GM06990 (cell line): Measurements from ENCODE around the gene RFC2.

Experiments used
- DNase-seq: peaks from one replicate; pipeline ENCODE4 v3.0.0-alpha.2; 2011; ENCODE audit not compliant: insufficient read length; ENCODE audit errors: extremely low read depth
- H3K27me3 ChIP-seq: replicated peaks from 2 replicates; pipeline ENCODE4 v1.6.0; 2011; ENCODE audit warnings: low read length; ENCODE audit not compliant: control insufficient read depth, insufficient read depth
- H3K36me3 ChIP-seq: 2 replicates; pipeline ENCODE4 v1.5.1; 2011; ENCODE audit warnings: low read length; ENCODE audit not compliant: control insufficient read depth, insufficient read depth
- H3K4me3 ChIP-seq: replicated peaks from 2 replicates; pipeline ENCODE4 v1.5.1; 2011; ENCODE audit warnings: low read depth, mild to moderate bottlenecking, control low read depth, low read length
- TF ChIP-seq, protein P1 (sequence below): IDR thresholded peaks from 2 replicates; pipeline ENCODE4 v1.5.1; 2011; ENCODE audit warnings: low read length, control low read depth, mild to moderate bottlenecking, inconsistent platforms; ENCODE audit not compliant: insufficient read depth, poor library complexity, severe bottlenecking

Gene RFC2

GRCh38 chr7:74294191-74294998, 40.2 kb upstream of the RFC2 start:
- Histone ChIP-seq H3K27me3 (no peaks in the 10 kb centered on the region), H3K36me3 (peaks cover 2% of the 10 kb centered on the region), H3K4me3 (no peak overlapping the region)
- no peak for DNase-seq
- TF ChIP-seq, protein P1, sequence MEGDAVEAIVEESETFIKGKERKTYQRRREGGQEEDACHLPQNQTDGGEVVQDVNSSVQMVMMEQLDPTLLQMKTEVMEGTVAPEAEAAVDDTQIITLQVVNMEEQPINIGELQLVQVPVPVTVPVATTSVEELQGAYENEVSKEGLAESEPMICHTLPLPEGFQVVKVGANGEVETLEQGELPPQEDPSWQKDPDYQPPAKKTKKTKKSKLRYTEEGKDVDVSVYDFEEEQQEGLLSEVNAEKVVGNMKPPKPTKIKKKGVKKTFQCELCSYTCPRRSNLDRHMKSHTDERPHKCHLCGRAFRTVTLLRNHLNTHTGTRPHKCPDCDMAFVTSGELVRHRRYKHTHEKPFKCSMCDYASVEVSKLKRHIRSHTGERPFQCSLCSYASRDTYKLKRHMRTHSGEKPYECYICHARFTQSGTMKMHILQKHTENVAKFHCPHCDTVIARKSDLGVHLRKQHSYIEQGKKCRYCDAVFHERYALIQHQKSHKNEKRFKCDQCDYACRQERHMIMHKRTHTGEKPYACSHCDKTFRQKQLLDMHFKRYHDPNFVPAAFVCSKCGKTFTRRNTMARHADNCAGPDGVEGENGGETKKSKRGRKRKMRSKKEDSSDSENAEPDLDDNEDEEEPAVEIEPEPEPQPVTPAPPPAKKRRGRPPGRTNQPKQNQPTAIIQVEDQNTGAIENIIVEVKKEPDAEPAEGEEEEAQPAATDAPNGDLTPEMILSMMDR, result no peak

DNA sequence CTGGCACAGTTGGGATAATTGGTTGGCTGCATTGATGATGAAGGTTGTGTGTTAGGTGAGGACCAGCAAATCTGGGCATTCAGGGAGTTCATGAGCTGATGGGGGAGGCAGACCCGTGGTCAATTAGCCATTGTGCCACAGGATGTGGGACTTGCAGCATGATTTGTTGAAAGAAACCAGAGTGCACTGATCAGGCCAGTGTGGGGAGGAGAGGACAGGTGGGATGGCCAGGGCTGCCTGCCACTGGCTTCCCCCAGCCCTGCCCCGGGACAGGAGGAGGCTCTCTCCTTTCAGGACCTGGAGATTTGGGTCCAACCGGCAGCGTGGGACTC, 39.3 kb upstream of the RFC2 start:
- Histone ChIP-seq H3K27me3 (no peaks in the 10 kb centered on the region), H3K4me3 (no peak overlapping the region), H3K36me3 (peaks cover 2% of the 10 kb centered on the region)
- TF ChIP-seq, protein P1, result no peak
- DNase-seq, result no peak

- DNase-seq, result no peak
- Histone ChIP-seq H3K36me3 (peaks cover 2% of the 10 kb centered on the region), H3K4me3 (no peak overlapping the region), H3K27me3 (no peaks in the 10 kb centered on the region)
- TF ChIP-seq, protein P1, result no peak
These were observed 38.8 kb upstream of the RFC2 start for GRCh38 chr7:74292757-74293576.

GRCh38 chr7:74291535-74291934, 37.3 kb upstream of the RFC2 start:
- Histone ChIP-seq H3K4me3 (peak overlapping the region; percentile 86), H3K36me3 (no peaks in the 10 kb centered on the region; the same call in none of the 2 replicates), H3K27me3 (no peaks in the 10 kb centered on the region)
- TF ChIP-seq, protein P1, result no peak
- no peak for DNase-seq

DNA sequence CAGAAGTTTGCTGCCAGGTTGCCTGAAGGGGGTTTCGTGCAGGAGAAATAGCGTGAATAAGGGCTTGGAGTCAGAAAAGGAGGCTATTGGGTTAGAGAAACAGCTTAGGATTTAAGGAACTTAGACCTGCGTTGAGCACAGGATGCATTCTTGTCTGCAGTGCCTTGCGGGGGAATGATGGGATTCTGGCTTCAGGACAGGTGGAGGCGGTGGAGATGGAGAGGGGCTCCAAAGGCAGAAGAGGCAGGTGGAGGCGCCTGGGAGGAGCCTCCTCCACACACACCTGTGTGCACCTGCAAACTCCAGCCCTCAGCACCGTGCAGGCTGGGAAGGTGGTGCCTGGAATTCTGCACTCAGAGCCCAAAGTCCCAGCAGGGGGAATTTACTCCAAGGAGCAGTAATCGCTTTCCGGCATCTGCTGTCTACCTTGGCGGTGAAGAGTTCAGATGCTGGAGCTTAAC, 36.8 kb upstream of the RFC2 start:
- TF ChIP-seq, protein P1, result no peak
- peak overlapping the region; percentile 86 for H3K4me3 ChIP-seq
- no peaks in the 10 kb centered on the region; the same call in none of the 2 replicates for H3K36me3 ChIP-seq
- no peak for DNase-seq
- no peaks in the 10 kb centered on the region for H3K27me3 ChIP-seq
